ENCODE measurements around the gene CMIP.
A peak's percentile ranks its signal among the peaks of the same experiment; 100 is the strongest.
"Not testable (repeated sequence)": the region's sequence is repeated elsewhere in the genome, so short reads cannot be mapped to it uniquely, and the experiment has no call there.

Gene CMIP

DNA sequence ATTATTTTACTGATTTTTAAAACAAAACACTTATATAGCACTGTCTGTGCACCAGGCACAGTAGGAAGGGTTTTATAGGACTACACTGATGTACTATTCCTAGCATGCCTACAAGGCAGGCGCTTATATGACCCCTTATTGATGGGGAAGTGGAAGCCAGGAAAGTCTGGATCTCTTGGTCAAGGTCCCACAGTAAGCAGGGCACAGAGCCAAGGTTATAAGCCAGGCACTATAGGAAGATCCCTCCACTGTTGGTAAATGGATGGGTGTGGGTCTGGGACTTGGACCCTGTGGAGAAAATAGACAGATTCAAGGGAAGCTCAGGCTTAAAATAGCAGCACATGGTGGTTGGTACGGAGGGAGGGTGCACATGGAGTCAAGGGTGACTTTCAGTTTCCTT is 275.4 kb downstream of the CMIP start:
- no peak for DNase-seq (ENCODE audit: low read depth)

DNA sequence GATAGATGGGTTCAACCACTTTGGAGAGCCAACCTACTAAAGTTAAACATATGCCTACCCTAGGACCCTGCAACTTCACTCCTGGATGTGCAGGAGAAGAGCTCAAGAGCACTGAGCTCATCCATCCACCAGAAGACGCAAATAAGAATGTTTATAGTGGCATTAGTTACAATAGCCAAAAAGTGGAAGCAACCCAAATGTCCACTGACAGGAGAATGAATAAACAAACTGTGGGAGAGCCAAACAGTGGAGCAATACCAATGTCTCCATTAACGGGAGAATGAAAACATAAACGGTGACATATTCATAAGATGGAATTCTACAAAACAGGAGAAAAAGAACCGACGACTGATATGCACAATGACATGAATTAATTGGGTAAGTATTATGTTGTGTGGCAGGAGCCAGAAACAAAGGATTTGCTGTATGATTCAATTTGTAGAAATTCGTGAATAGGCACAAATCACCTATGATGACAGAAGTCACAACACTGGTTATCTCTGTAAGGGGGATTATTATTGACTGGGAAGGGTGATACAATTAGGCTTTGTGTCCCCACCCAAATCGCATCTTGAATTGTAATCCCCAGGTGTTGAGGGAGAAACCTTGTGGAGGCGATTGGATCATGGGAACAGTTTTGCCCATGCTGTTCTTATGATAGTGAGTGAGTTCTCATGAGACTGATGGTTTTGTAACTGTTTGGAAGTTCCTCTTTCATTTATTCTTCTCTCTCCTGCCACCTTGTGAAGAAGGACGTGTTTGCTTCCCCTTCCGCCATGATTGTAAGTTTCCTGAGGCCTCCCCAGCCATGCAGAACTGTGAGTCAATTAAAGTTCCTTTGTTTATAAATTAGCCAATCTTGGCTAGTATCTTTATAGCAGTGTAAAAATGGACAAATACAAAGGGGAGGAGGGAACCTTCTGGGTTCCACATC is 276.6 kb downstream of the CMIP start:
- DNase-seq (ENCODE audit: low read depth), result peak; percentile 11

DNA sequence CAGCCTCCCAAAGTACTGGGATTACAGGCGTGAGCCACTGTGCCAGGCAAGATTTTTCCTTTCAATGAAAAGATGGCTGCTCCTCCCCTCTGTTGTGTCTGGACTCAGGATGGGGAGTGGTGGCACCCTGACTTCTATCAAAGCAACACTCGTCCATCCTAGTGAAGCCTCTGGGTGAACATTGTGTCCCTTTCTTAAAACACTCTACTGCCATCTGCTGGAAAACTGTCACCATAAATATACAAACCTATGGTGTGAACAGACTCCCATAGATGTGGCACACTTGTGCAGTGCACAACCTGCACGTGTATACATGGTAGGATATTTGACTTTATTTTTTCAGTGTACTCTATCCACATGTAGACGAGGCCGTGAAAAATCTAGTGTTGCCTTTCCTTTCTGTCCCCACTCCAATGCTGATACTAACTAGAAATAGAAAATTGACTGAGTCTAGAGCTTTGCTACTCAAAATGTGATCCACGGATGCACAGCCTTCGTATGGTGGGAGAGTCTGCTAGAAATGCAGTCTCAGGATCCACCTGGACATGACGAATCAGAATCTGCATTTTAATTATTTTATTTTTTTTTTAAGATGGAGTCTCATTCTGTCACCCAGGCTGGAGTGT is 278.6 kb downstream of the CMIP start:
- peak; percentile 82 for DNase-seq (ENCODE audit: low read depth)

DNA sequence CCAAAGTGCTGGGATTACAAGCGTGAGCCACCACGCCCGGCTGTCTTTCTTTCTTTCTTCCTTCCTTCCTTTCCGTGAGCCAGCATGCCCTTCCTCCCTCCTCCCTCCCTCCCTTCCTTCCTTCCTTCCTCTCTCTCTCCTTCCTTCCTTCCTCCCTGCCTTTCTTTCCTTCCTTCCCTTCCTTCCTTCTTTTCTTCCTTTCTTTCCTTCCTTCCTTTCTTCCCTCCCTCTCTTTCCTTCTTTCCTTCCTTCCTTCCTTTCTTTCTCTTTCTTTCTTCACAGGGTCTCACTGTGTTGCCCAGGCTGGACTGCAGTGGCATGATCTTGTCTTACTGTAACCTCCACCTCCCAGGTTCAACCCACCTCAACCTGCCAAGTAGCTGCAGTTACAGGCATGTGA is 283.8 kb downstream of the CMIP start:
- DNase-seq (ENCODE audit: low read depth), result no peak

DNA sequence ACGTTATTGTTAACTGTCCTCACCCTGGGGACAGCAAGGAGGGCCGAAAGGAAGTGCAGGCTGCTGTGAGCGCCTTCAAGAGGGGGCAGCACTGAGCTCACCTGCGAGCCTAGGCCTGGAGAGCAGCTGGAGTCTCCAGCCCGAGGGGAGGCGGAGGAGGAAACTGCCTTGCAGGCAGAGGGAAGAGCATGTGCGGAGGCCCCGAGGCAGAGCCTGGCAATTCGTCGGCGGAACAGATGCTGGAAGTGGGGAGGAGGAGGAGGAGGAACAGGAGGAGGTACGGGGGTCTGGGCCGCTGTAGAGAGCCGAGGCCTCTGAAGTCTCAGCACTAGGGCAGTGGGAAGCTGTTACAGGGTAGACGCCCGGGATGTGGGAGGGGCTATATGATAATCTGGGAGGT is 284.8 kb downstream of the CMIP start:
- no peak for DNase-seq (ENCODE audit: low read depth)

DNA sequence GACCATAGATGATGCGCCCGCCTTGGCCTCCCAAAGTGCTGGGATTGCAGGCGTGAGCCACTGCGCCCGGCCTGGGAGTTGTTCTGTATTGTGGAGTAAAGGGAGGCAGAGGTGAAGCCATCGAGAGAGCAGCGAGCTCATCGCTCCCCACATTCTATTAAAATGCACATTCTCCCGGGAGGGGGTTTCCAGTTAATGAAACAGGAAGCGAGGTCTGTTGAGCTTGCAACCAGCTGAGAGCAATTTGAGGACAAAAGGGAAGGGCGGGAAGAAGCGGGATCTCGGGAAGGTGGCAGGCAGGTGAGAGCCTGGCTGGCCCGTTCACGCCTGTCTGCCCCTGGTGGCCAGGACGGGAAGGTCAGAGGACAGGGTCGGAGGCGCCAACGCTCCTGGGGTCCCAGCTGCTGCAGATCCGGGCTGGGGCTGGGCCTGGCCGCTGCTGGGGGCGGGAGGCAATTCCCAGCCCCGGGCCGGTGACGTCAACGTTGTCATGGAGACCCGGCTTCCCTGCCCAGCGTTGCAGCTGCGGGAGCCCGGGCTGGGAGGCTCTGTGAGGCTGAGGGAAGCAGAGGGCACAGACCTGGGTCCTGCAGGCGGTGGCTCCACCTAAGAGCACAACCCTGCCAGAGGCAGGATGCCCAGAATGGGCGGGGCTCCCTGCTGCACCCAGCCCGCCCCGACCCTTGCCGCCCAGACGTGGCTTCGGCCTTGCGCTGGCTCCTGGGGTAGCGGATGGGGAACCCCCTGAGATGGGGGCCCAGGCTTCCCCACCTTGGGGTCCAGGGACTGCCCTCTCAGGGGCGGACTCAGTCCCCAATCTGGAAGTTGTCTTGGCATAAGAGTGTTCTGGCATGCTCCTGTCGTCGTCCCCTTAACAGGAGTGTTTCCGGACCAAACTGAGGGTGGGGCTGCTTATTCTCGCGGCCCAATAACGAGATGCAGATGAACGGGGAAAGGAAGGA is 285.8 kb downstream of the CMIP start:
- peak; percentile 83 for DNase-seq (ENCODE audit: low read depth)

DNA sequence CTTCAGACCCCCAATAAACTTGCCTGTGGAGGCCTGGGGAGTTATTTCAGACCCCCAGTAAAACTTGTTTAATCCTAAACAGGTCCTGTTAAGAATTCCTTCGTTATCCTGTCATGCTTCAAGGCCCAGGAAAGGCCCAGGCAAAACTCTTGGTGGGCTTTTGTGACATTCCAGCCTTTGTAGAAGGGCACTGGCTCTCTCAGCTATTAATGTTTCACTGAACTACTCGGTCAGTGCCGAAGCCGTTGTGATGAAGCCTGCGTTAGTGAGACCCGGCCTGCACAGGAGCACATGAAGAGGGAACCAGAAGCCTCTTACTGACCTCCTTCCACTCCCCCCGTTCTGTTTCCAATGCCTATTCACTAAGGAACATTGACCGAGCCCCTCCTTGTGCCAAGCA is 287.0 kb downstream of the CMIP start:
- no peak for DNase-seq (ENCODE audit: low read depth)

DNA sequence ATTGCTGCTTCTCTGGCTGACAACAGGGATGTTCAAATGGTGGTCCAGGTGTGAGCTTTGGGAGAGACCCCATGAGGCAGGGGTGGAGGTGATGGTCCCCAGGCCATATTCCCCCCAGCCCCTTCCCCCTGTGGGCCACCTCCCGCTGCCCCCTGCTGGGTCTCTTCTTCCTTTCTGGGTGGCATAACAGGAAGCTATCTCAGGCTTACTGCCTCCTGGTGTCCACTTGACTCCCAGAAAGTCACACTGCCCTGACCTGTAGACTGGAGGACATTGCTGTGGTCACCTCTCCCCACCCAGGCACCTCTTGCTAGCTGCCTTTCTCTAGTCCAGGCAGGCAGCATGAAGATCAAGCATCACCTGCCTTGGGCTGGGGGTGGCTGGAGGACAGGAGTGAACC is 288.1 kb downstream of the CMIP start:
- no peak for DNase-seq (ENCODE audit: low read depth)

DNA sequence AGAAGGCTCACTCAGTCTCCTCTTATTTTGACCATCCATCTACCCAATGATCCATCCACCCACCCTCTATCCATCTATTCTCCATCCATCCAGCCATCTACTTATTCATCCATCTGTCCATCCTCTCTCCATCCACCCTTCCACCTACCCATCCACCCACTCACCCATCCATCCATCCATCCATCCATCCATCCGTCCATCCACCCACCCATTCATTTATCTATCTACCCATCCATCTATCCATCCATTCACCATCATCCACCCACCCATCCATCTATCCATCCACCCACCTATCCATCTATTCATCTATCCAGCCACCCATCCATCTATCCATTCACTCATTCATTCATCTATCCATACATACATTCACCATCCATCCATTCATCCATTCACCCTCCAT is 288.7 kb downstream of the CMIP start:
- DNase-seq (ENCODE audit: low read depth), result no peak

DNA sequence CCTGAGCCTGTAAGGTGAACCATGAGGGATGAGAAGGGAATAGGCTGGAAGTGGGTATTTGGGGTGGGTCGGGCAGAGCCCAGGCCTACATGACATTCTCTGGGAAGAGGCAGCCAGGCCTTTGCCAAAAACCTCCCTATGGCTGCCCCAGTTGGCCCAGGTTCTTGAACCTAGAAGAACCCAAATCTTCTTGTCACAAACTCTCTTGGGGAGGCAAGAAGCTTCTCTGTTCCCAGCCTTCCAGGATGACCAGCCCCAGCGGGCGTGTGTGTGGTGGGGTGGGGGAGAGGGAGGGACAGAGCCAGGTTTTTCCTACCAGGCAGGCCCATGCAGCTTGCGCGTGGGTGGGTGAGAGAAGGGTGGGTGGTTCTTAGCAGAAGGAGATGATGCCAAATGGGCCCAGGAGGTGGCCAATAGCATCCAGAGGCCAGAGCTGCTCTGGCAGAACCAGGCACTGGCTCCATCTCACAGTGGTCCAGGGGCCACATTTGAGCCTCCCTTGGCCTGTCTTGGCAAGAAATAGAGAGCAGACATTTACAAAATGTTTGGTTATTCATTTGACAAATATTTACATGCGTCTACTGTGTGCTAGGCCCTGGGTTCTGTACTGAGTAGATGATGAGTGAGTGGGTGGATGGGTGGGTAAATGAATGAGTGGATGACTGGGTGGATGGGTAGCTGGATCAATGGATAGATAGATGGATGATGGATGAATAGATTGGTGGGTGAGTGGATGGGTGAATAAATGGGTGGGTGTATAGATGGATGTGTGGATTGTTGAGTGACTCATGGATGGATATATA is 290.2 kb downstream of the CMIP start:
- no peak for DNase-seq (ENCODE audit: low read depth)

DNA sequence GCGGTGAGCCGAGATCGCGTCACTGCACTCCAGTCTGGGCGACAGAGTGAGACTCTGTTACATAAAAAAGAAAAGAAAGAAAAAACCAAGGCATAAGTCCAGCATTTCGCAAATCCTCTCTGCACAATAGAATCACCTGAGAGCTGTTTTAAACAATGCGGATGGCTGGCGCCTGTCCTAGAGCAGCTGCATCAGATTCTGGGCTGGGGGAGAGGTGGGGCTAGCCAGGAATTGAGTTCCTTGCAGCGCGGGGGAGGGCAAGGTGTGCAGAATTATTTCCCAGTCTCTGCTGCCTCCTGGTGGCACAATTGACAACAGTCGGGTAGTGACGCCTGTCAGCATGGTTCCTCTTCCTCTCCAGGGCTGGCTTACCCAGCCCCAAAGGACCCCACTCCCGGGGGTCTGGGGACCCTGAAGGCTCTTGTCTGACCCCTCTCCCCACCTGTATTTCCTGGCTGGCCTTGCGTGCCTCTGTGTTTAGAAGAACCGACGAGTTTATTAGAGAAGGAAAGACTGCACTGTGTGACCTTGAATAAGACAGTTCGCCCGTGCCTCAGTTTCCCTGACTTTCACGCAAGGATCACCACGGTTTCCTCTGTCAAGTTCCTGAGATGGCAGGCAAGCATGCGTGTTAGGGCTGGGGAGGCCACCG is 293.4 kb downstream of the CMIP start:
- peak; percentile 71 for DNase-seq (ENCODE audit: low read depth)

DNA sequence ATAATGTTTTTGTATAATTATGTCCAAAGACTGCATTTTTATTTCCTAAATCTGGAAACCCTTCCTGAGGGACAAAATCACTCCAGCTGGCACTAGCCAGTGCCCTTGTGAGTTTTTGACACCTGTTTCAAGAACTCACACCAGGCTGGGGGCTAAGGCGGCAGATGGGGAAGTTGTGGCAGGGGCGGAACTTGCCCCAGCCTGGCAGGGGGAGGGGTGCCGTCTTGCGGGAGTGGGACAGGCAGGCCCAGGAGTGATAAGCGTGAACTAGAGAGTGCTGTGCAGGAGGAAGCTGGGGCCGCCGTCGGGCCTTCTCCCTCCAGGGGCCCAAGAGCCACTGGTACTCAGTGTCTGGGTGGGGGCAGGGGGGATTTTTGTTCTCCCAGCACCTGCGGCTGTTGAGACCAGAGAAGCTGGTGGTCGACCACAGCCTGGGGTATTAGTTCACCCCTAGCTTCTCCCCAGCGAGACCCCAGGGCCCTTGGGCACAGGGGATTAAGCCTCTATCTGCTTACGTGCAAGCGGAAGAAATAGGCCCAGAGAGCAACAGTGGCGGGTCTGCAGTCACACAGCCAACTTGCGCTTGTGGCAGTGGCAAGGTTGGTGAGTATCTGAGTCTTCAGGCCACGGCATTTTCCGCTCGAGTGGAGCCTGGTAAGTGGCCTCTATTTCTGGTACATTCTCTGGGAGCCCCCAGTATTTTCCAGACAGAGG is 294.3 kb downstream of the CMIP start:
- no peak for DNase-seq (ENCODE audit: low read depth)

DNA sequence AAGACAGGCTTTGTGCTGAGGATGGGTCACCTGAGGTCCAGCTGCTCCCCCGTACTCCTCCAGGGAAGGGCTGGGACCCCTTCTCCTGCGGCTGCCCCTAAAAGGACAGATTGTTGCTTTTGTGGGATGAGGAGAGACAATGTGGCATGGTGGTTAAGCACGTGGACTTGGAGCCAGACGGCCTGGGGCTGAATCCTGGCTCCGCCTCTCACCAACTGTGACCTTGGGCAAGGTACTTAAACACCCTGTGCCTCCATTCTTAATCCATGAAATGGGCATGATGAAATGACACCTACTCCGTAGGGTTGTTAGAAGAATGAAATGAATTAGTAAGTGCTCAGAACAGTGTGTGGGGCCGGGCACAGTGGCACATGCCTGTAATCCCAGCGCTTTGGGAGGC is 294.9 kb downstream of the CMIP start:
- no peak for DNase-seq (ENCODE audit: low read depth)

DNA sequence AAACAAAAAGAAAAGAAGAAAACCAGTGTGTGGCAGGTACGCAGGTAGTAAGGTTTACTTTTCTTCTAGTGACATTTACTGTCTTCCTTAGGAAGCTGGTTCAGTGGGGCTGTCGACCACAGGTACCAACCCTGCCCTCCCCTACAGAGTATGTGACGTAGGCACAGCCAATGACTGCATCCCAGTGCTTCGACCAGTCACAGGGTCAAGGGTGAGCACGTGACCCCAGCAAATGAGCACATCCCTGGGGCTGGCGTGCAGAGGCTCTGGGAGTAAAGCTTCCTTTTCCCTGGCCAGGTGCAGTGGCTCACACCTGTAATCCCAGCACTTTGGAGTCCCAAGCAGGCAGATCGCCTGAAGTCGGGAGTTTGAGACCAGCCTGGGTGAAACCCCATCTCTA is 295.6 kb downstream of the CMIP start:
- no peak for DNase-seq (ENCODE audit: low read depth)

DNA sequence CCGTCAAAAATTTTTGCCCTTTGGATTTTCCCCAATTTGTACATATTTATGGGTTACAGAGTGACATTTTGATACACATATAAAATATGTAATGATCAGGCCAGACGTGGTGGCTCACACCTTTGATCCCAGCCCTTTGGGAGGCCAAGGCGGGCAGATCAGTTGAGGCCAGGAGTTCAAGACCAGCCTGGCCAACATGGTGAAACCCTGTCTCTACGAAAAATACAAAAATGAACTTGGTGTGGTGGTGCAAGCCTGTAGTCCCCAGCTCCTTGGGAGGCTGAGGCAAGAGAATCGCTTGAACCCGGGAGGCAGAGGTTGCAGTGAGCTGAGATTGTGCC is 296.8 kb downstream of the CMIP start:
- DNase-seq (ENCODE audit: low read depth), result not testable (repeated sequence)

DNA sequence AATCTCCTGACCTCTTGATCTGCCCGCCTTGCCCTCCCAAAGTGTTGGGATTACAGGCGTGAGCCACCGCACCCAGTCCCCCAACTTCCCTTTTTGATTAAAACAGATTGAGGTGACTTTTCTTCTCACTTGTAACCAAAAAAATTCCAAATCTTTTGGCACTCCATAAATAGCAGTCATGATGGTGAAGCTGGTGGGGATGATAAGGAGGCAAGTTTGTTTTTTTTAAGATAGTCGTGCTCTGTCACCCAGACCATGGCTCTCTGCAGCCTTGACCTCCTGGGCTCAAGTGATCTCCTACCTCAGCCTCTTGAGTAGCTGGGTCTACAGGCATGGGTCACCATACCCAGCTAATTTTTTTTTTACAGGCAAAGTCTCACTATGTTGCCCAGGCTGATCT is 299.8 kb downstream of the CMIP start:
- DNase-seq (ENCODE audit: low read depth), result no peak

DNA sequence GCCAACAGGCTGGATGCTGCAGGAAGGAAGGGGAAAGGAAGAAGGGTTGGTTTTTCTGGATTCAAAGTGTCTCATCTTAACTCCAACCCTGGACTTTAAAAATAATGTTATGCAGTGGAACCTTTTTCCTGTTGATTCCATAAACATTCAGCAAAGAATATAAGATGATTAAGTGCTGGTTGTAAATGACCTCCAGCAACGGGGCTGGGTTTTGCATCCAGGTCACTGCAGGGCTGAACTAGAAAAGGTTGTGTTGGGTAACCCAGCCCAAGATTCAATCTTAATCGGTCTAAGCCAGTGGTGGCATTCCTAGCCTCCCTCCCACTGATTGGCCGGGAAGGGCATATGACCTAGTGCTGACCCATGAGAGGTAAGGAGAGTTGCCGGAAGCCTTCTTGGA is 300.3 kb downstream of the CMIP start:
- no peak for DNase-seq (ENCODE audit: low read depth)

DNA sequence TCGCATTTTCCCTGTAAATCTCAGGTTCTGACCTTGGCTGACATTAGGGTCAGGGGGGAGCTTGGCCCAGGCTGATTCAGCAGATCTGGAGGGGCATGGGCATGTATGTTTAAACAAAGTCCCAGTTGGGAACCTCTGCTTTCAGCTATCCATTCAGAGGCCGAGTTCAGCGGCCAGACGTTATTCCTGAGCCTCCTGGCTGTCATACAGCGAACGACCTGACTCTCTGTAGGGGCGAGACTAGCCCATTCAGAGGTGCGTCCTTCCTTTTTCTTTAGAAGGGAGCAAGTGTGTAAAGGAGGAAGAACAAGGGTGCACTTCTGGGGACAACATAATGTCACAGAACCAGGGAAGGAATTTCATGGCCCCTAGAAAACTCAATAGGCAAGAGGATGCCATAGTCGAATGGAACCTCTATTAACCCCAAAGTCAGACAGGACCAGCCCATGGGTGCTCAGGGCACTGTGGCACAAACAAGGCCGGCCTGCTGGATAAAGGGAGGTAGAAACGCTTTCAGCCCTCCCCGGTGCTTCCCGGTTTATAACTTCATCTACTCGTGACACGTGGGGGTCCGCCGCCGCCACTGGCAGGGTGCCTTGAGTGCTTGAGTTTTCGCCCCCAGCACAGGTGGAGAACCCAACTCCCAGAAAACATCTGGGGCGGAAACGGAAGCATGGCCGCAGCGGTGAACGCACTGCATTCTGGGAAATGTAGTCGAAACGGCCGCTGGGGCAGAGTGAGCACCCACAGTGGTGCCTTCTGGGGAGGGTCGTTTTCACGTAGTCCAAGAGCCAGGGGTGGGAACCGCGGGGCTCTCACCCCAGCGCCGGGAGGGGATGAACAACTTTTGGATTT is 301.3 kb downstream of the CMIP start:
- peak; percentile 54 for DNase-seq (ENCODE audit: low read depth)

DNA sequence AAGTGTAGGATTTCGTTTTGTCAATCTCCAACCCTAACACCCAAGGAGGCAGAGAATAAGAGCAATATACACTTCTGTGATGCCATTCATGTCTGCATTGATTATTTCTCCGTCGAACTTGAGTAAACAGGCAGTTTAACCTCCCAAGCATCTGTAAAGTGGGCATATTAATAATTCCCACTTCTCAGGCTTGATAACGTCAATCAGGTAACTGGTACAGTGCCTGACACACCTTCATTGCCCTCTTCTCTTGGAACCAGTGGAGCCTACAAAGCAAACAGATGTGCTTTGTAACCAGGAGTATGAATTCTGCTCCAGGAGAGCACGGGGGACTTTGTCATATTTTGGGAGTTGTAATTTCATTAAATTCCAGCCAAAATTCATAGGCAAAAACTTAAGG is 302.0 kb downstream of the CMIP start:
- DNase-seq (ENCODE audit: low read depth), result no peak
